Smooth muscle cell (in vitro differentiated cells): ENCODE measurements around the gene CD300C. TPM values are rescaled to one million over a fixed set of nuclear protein-coding genes. Genes with fewer than 3 reads are reported as not detected.

Experiments used
- DNase-seq: peaks from one replicate; lab custom pipeline; 2025; ENCODE audit not compliant: unreplicated experiment; lab: John Stamatoyannopoulos, UW
- H2AFZ ChIP-seq: fragments of 200-600 bp; sonication (generic); 2 replicates; pipeline ENCODE4 v1.6.0; 2016; ENCODE audit warnings: antibody characterized with exemption, low read depth, mild to moderate bottlenecking
- H3F3A ChIP-seq: fragments of 200-600 bp; sonication (generic); 2 replicates; pipeline ENCODE4 v1.6.0; 2017; ENCODE audit warnings: antibody characterized with exemption, low read depth
- H3K27ac ChIP-seq: fragments of 200-600 bp; sonication (generic); 2 replicates; pipeline ENCODE4 v1.5.1; 2016; ENCODE audit warnings: low read depth, mild to moderate bottlenecking
- H3K27me3 ChIP-seq: fragments of 200-600 bp; sonication (generic); 2 replicates; pipeline ENCODE4 v1.6.1; 2016; ENCODE audit warnings: low read depth, mild to moderate bottlenecking
- H3K36me3 ChIP-seq: fragments of 200-600 bp; sonication (generic); 2 replicates; pipeline ENCODE4 v1.5.1; 2016; ENCODE audit warnings: low read depth
- H3K4me1 ChIP-seq: fragments of 200-600 bp; sonication (generic); 2 replicates; pipeline ENCODE4 v1.5.1; 2016; ENCODE audit warnings: low read depth
- H3K4me2 ChIP-seq: fragments of 200-600 bp; sonication (generic); 2 replicates; pipeline ENCODE4 v1.6.0; 2016; ENCODE audit warnings: mild to moderate bottlenecking
- H3K4me3 ChIP-seq: fragments of 200-600 bp; sonication (generic); 2 replicates; pipeline ENCODE4 v1.5.1; 2016; ENCODE audit warnings: mild to moderate bottlenecking
- H3K79me2 ChIP-seq: fragments of 200-600 bp; sonication (generic); 2 replicates; pipeline ENCODE4 v1.6.0; 2016; ENCODE audit warnings: low read depth, mild to moderate bottlenecking
- H3K9ac ChIP-seq: fragments of 200-600 bp; sonication (generic); 2 replicates; pipeline ENCODE4 v1.6.0; 2016; ENCODE audit warnings: low read depth
- H3K9me3 ChIP-seq: fragments of 200-600 bp; sonication (generic); replicated peaks from 2 replicates; pipeline ENCODE4 v1.5.1; 2016; ENCODE audit warnings: low read depth
- H4K20me1 ChIP-seq: fragments of 200-600 bp; sonication (generic); 2 replicates; pipeline ENCODE4 v1.6.0; 2016; ENCODE audit warnings: low read depth
- WGBS: methylation state at CpG from one replicate; pipeline ENCODE4 v1.1.7; 2016; ENCODE audit warnings: low lambda C conversion rate; 5-methylcytosine and 5-hydroxymethylcytosine counted together
- polyA plus RNA-seq: library from polyadenylated mRNA; unstranded; fragments of >200 nt; fragmentation: Nextera tagmentation; extraction: Ambion mirVana; gene quantifications from 2 replicates; pipeline ENCODE4 v1.2.1, GENCODE V29; 2016
- total RNA-seq: library from RNA; depleted of rRNA; stranded (reverse); fragments of >200 nt; gene quantifications from 2 replicates; pipeline ENCODE4 v1.2.3, GENCODE V29; 2014
- TF ChIP-seq, protein P1 (sequence below): fragments of 200-600 bp; sonication (generic); IDR thresholded peaks from 2 replicates; pipeline ENCODE4 v1.5.1; 2017; ENCODE audit warnings: borderline replicate concordance, mild to moderate bottlenecking, antibody characterized with exemption; ENCODE audit not compliant: insufficient read depth, poor library complexity, severe bottlenecking

CD300C gene
- total and polyA plus RNA-seq, 2 experiments from 2014 or later, result not detected

DNA sequence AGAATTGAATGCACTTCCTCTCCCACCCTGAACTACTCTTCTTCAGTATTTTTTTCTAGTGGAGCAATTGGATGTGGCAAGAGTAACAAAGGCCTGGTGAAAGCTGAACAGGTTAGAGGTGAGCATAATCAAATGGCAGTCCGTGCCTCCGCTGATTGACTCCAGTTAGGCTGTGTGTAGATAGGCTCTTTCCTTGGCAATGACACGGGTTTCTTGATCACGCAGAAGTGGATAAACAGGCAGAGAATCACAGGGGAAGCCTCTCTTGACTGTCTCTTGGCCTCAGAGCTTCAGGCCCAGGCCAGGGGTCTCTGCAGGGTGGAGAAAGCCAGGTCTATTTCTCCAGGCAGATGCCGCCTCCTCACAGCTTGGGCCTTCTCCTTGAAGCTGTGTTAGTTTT, 18.8 kb downstream of the CD300C start:
- no peaks in the 10 kb centered on the region for H3K79me2 ChIP-seq
- no peaks in the 10 kb centered on the region for H3F3A ChIP-seq
- H3K27me3 ChIP-seq, result peaks cover 20% of the 10 kb centered on the region
- no peaks in the 10 kb centered on the region for H3K4me1 ChIP-seq
- H3K27ac ChIP-seq, result no peak overlapping the region
- H4K20me1 ChIP-seq, result no peaks in the 10 kb centered on the region
- WGBS, result 89% methylated on average over 5 of the region's 5 CpGs
- DNase-seq, result no peak
- H3K9ac ChIP-seq, result no peak overlapping the region
- no peak overlapping the region for H3K4me3 ChIP-seq
- H2AFZ ChIP-seq, result no peak overlapping the region
- TF ChIP-seq, protein P1, sequence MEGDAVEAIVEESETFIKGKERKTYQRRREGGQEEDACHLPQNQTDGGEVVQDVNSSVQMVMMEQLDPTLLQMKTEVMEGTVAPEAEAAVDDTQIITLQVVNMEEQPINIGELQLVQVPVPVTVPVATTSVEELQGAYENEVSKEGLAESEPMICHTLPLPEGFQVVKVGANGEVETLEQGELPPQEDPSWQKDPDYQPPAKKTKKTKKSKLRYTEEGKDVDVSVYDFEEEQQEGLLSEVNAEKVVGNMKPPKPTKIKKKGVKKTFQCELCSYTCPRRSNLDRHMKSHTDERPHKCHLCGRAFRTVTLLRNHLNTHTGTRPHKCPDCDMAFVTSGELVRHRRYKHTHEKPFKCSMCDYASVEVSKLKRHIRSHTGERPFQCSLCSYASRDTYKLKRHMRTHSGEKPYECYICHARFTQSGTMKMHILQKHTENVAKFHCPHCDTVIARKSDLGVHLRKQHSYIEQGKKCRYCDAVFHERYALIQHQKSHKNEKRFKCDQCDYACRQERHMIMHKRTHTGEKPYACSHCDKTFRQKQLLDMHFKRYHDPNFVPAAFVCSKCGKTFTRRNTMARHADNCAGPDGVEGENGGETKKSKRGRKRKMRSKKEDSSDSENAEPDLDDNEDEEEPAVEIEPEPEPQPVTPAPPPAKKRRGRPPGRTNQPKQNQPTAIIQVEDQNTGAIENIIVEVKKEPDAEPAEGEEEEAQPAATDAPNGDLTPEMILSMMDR, result no peak
- H3K4me2 ChIP-seq, result no peak overlapping the region
- H3K36me3 ChIP-seq, result no peaks in the 10 kb centered on the region
- H3K9me3 ChIP-seq, result no peaks in the 10 kb centered on the region

DNA sequence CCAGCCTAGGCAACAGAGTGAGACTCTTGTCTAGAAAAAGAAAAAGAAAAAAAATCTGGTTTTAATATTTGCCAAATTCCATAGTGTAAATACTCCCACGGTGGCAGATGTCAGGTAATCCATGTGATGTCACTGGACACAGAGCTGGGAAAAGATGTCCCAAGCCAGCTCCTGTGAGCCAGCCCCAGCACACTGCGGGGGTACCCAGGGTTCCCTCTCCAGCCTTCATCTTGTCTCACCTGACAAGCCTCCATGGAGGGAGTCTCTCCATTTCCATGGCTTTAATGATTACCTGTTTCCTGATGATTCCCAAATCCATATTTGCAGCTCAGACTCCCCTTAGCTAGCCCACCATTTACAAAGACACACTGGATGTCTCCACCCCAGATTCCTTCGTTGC, 19.2 kb downstream of the CD300C start:
- Histone ChIP-seq H2AFZ (no peak overlapping the region), H3K27ac (no peak overlapping the region), H3K9me3 (no peaks in the 10 kb centered on the region), H3K4me2 (no peak overlapping the region), H4K20me1 (no peaks in the 10 kb centered on the region), H3K79me2 (no peaks in the 10 kb centered on the region), H3K4me1 (no peaks in the 10 kb centered on the region), H3K27me3 (peaks cover 20% of the 10 kb centered on the region), H3F3A (no peaks in the 10 kb centered on the region), H3K9ac (no peak overlapping the region), H3K4me3 (no peak overlapping the region), H3K36me3 (no peaks in the 10 kb centered on the region)
- WGBS, result 85% methylated on average over 3 of the region's 3 CpGs
- no peak for DNase-seq
- TF ChIP-seq, protein P1, result no peak

DNA sequence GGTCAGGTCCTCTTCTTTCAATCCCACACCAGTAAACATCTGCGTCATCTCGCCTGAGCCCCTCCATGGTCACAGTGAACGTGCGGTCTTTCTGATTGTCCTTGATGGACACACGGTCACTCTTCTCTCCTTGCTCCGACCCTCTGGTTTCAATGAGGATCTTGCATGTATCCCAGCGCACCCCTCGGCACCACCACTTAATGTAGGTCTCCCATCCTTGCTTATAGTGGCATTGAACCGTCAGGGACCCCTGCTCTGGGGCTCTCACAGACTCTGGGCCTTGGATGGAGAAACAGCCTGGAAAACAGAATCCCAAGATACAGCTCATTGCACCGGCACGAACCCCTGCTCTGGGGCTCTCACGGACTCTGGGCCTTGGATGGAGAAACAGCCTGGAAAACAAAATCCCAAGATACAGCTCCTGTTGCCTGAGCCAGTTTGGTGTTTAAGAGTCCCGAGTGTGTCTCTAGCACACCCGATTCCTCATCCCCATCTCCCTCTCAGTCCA, 20.1 kb downstream of the CD300C start:
- Histone ChIP-seq H3K79me2 (no peaks in the 10 kb centered on the region), H3K9ac (no peak overlapping the region), H3K4me1 (no peaks in the 10 kb centered on the region), H3K4me2 (no peak overlapping the region), H3K27ac (no peak overlapping the region), H4K20me1 (no peaks in the 10 kb centered on the region), H3F3A (no peaks in the 10 kb centered on the region), H3K36me3 (no peaks in the 10 kb centered on the region), H2AFZ (no peak overlapping the region), H3K4me3 (no peak overlapping the region), H3K9me3 (no peaks in the 10 kb centered on the region), H3K27me3 (peaks cover 20% of the 10 kb centered on the region)
- TF ChIP-seq, protein P1, result no peak
- WGBS, result 90% methylated on average over 14 of the region's 14 CpGs
- DNase-seq, result no peak

DNA sequence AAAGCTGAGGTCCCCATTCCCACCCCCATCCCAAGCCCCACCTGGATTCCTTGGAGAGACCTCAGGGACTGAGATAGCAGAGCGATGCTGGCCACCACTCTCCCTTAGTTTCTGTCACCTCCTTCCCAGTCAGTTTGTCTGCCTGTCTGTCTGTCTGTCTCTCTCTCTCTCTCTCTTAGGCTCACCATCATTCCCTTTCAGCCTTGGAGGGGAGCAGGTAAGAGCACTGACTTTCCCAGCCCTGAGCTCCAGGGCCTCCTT, 20.5 kb downstream of the CD300C start:
- no peaks in the 10 kb centered on the region for H3K4me1 ChIP-seq
- TF ChIP-seq, protein P1, result no peak
- H3K27ac ChIP-seq, result no peak overlapping the region
- H3K4me3 ChIP-seq, result no peak overlapping the region
- WGBS, result 80% methylated on average over 1 of the region's 1 CpG
- H3K27me3 ChIP-seq, result peaks cover 20% of the 10 kb centered on the region
- H2AFZ ChIP-seq, result no peak overlapping the region
- no peak overlapping the region for H3K9ac ChIP-seq
- no peak overlapping the region for H3K4me2 ChIP-seq
- no peaks in the 10 kb centered on the region for H3K9me3 ChIP-seq
- H4K20me1 ChIP-seq, result no peaks in the 10 kb centered on the region
- no peaks in the 10 kb centered on the region for H3K36me3 ChIP-seq
- H3K79me2 ChIP-seq, result no peaks in the 10 kb centered on the region
- H3F3A ChIP-seq, result no peaks in the 10 kb centered on the region
- no peak for DNase-seq
